HG03442 (cell line): ENCODE data around the gene CACNA1C.

Experiments used
- ATAC-seq: cut with Tn5 transposase; IDR thresholded peaks from one replicate; pipeline ENCODE4 v1.9.1; 2021; ENCODE audit warnings: mild to moderate bottlenecking, moderate library complexity; ENCODE audit not compliant: unreplicated experiment

Gene CACNA1C

DNA sequence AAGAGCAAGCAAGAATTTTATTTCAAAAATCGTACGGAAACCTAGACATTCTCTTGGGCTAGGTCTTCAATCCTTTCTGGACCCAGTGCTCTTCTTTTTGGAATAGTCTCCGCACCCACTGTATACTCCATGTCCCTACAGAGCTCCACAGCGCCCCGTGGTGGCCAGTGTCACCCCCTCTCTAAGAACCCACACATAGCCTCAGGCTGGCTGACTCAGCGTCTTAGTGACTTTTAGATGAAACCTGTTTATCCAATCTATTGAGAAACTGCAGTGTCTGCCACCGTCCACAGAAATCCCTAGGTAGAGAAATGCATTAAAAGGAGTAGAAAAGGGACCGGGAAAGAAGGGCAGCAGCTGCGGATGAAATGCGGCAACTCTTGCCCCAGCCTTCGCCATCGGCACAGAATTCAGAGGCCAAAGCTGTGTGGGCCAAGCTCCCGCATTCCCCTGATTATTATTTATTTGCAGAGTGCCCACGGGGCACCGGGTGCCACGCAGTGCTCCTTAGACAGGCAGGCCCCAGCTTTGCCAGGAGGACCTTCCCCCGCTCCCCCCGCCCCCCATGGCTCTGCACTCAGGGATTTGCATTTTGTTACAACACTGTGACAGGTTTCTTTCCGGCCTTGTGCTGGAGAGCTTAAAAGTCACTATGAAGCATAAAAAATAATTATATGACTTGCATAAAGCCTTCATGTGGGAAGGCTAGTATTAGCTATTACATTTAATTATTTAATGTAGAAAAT is 571.9 kb downstream of the CACNA1C start:
- ATAC-seq, result no peak

DNA sequence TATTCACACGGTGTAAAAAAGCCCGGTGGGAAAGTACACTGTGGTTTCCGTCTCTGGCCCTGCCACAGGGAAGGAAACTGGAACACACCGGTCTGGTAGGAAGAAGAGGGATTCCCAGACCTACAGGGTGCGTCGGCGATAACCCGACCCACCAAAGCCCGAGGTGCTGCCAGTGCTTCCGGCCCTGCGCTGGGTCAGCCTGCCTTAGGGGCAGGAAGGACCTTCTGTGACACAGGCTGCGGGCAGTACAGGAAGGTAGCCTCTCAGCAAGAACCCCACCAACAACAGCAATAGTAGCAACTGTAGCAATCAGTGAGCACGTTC is 572.5 kb downstream of the CACNA1C start:
- no peak for ATAC-seq

DNA sequence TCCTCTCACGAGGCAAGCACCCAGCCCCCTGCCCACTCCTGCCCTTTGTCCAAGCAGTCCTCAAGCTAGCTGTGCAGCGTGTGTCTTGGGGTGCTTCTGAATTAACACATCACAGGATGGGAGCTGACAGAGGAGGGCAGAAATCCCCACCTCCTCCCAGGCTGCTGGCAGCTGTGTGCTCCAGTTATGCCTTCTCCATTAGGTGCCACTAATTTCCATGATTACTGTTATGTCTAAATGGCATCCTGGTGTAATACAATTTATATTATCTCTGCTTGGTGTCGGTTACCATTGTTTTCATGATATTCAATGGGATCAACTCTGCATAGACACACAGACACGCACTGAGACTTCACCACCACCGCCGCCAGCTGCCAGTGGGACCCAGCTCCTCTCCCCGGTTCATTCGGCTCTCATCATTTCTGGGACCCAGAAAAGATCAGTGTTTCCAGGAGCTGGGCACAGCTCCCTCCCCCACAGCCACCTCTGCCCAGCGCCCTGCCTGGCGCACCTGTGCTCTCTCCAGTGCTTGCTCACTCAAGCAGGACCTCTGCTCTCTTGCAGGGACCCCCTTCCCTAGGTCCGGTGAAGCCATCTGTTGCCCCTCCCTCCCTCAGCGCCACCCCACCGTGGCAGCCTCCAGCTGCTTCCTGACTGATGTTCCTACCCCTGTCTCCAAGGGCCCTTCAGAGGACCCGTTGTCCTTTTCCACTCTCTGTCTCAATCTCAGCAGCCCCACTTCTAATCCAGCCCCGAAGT is 574.5 kb downstream of the CACNA1C start:
- ATAC-seq, result no peak

DNA sequence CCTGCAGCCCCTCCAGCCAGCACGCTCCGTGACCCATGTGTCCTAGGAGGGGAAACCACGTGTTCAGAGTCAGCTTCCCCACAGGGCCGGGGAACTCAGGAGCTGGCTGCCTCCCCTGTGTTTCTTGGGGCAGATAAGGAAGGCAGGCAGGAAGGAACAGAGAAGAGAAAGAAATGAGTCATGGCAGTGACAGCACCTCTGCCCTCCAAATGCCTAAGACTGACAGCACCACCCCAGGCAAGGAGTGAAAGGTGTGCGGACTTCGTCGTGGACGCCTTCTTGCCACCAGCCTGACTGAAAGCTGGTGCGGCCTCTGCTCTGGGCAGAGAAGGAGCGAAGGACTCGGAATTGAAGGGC is 575.0 kb downstream of the CACNA1C start:
- ATAC-seq, result no peak

DNA sequence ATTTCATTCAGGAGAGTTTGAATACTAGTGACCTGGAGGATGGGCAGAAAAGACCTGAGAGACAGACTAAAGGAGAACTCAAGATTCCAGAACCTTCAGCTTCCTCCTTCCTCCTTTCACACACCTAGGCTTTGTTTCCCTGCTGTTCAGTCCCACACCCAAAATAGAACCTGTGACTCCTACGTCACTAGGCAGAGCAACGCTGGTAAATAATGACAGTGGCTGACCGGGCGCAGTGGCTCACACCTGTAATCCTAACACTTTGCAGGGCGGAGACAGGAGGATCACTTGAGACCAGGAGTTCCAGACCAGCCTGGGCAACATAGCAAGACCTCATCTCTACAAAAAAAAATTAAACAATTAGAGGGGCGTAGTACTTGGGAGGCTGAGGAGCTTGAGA is 575.6 kb downstream of the CACNA1C start:
- no peak for ATAC-seq

DNA sequence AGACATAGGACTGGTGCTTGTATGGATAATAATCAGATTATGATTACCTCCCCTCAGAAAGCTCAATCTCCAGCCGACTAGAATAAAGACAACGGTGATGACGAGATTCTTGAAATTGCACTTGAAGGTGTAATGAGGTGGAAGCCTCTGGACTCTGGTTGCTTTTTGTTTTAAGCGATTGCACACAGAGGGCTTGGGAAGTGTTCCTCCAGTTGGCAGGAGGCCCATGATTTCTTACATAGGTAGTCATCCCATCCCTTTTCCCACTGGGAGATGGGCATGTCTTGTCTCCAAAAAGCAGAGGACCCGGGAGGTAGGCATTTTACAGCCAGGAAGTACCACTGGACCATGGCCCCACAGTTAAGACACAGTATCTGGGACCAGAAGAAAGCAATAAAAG is 576.3 kb downstream of the CACNA1C start:
- ATAC-seq, result no peak

DNA sequence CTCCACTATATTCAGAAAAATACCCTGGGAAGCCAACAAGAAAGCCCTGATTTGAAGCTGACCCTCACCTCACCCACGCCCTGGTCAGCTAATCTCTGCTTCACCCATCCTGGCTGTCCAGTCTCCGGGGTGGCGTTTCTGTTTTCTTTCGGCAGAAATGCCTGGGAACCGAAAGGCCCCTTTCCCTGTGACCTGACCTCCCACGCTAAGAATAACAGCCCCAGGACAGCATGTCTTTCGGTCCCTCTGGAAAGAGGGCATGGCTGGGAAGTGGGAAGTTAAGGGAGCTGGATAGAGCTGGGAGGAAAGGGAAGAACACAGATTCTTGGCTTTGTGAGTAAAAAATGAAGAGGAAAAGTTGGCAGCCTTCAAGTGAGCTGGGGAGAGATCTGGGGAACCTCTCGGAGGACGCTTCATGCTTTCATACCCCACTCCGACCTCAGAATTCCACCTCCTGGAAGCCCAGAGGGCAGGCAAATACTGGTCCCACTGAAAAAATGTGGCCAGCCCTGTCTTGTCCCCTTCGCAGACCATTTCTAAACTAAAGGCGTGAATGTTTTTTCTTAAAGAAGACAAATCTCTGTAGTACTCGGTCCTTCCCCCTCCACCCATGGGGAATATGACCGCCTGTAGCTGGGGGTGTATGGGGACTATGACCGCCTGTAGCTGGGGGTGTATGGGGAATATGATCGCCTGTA is 579.0 kb downstream of the CACNA1C start:
- no peak for ATAC-seq

DNA sequence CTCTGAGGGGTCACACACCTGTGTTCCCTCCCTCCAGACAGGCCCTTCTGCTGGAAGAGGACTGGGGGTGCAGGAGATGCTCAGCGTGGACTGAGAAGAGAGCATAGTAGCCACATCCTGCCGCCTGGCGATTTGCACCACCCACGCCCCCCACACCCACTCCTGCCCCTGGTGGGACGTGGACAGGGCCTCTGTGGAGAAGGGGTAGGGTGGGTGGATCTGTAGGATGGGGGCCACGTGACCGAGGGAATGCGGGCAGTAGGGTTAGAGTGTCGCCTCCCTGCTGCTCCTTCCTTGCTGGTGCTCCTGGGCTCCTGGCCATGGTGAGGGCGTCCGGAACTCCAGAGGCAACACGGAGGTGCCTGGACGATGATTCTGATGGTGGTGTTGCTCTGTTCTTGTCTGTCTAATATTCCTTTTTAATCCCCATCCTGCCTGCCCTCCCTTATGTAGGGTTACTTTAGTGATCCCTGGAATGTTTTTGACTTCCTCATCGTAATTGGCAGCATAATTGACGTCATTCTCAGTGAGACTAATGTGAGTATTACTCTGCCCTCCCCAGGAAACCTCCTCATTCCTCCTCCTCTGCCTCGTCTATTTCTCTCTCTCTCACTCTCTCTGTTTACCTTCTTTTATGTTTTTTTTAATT is 580.5 kb downstream of the CACNA1C start:
- ATAC-seq, result no peak

DNA sequence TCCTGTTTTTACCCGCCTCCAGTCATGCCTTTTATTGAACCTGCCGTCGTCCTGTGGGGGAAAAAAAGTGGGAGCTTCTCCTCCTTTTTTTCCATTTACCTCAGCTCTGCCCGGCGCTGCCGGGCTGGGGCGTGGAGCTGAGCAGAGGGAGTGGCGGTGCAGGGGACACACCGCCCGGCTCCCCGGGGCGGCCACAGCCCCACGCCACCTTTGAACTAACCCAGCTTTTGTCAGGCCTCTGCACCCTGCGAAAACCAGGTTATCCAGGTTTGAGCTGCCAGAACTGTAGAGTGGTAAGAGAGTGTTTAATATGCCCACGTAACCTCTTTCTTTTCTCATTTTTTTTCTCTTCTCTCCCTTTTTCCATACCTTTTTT is 581.0 kb downstream of the CACNA1C start:
- no peak for ATAC-seq

DNA sequence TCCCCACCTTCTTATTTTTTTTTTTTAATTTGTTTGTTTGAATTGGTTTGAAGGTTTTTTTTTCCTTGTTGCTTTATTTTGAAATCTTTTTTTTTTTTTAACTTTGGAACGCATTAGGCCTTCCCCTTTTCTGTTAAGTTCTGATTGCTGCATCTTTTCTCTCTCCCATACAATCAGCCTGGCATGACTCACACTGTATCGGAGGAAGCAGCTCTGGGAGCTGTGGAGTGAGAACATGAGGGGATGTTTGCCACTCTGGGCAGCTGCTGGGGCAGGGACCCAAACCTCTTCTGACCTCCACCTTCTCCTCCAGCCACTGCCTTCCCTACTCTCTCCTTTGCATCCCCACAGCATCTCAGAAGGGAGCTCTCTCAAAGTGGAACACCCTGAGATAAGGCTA is 581.7 kb downstream of the CACNA1C start:
- no peak for ATAC-seq

DNA sequence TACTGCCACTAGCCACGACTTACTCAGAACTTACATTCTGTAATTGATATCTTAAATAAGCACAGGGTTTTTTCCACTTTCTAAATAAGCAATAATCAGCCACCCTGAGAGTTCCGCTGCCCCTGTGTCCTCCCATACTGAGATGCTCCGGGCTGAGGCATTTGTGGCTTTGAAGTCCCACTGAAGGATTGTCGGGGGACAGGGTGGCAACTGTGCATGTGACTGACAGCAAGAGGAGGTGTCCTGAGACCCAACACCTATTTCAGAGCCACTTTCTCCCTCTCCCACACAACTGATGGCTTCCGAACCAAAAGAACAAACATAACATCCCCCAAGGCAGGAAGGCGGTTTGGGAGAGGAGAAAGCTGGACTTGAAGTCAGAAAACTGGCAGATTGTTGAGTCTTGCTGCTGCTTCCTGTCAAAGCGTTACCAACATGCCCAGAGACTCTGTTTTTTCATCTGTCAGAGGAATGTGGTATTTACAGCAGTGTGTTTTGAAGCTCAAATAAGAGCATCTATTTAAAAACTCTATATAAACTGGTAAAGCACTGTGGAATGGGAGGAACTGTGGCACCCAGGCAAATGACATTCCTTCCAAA is 584.1 kb downstream of the CACNA1C start:
- no peak for ATAC-seq

DNA sequence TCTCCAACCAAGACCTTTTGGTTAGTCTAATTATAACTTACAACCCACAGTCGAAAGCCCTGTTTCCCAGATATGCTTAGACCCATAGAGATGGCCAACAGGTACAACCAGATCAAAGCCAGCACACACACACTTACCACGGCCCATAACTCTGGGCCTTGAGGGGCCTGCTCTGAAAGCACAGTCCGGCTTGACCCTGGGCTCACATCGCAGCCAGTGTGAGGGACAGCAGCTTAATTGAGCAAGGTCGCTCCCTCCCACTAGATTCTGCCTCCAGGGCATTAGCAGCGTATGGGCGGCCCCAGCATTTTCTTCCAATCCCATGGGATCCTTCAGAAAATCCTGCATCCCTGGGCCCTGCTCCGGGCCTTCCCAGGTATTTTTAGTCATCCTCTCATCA is 584.6 kb downstream of the CACNA1C start:
- no peak for ATAC-seq

DNA sequence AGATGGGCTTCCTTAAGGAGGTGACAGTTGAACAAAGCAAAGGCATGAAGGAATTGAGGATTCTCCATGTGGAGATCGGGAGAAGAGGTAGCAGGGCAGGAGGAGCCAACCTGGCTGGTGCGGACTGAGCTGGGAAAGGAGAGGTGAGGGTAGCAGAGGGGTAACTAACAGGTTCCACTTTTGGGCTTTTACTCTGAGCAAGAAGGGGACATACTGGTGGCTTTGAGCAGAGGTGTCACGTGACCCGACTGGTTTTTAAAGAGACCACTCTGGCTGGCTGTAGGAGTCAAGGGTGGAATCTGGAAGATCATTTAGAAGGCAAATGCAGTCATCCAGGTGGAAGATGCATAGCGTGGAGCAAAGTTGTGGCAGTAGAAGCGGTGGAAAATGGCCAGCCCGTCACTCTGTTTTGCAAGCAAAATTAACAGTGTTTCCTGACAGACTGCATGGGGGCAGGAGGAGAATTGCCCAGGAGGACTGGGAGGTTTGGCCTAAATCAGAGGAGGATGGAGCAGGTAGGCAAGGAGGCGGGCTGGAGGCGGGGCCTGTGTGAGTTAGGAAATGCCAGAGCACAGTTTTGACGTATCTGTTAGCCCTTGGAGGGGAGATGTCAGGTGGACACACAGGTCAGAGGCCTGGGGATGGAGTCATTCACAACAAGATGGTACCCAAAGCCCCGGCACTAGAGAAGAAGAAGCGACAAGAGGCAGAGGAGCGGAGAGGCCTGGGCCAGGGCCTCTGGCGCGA is 585.7 kb downstream of the CACNA1C start:
- no peak for ATAC-seq

DNA sequence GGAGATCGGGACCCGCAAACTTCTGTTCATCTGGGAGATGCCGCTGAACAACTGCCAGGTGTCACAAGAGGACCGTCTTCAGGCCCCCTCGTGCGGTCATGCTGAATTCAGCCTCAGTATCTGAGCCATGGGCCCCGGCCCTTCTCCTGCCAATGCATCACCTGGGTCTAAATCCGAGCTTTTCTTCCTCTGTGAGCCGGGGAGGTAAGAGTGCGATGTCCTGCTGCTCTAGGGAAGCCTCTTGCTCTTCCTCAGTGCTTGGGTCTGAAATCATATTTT is 586.2 kb downstream of the CACNA1C start:
- ATAC-seq, result no peak

DNA sequence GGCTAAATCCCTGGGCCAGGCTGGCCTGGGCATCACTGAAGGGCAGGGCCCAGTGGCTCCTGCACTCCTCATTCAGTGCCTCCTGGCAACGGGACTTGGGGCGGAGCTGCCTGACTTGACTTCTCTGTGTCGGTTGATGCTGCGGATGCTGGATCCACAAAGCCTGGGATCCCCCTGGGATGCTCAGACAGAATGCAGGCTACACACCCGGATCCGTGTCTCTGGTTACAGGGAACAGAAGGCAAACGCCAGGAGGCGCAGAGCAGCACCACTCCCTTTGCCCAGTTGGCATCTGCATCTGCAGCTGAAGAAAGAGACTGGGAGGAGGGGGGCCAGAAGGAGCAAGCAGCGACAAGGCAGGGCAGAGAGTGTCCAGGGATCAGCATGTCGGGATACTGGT is 587.5 kb downstream of the CACNA1C start:
- ATAC-seq, result no peak

DNA sequence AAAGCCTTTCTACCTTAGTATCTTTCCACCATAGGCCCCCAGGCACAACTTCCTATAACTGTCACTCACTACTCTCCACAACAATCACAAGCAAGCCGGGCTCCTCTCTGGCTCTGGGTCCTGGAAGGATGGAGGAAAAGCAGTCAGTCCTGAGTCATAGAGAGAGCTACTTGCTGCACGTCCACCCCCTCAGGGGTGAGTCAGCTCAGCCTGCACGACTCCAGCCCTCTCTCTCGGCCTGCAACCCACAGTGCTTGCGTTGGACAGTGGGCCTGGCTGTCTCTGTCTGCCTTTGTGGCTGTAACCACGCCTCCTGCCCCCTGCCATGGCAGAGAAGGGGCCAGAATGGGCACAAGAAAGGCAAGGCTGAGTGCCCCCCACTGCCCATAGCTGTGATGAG is 587.9 kb downstream of the CACNA1C start:
- no peak for ATAC-seq

DNA sequence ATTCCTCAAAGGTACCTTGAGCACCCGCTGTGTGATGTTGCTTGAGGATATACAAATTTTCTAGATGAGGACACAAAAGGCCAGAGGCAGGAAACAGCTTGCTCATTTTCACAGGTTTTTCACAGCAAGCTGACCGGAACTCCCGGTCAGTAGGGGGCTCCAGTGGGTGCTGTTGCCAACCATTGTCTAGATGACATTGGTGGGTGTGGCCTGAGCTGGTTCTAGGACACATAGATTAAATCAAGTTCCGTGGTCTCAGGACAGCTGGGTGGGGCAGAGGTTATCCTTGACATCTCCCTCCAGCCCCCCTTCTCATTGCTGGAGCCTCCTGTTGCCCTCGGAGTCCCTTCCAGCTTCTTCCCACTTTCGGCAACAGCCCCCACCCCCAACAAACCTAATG is 588.4 kb downstream of the CACNA1C start:
- ATAC-seq, result no peak

DNA sequence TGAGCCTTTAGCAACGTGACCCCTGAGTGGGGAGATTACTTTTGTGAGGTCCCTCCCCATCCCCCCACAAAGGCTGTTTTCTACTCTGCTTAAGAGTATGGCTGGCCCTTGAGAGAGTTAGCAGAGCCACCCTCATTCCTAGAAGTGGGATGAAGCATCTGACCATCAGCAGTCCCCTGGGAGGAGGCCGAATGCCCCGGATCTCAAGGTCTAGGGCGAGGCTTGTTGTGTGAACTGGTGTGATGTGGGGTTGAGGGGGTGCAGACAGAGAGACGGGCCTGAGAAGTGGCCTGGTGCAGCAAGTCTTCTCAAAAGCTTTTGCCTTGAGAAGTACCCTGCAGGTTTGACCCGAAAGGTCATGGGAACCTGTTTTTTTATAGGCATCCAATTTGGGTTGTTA is 589.0 kb downstream of the CACNA1C start:
- ATAC-seq, result no peak

DNA sequence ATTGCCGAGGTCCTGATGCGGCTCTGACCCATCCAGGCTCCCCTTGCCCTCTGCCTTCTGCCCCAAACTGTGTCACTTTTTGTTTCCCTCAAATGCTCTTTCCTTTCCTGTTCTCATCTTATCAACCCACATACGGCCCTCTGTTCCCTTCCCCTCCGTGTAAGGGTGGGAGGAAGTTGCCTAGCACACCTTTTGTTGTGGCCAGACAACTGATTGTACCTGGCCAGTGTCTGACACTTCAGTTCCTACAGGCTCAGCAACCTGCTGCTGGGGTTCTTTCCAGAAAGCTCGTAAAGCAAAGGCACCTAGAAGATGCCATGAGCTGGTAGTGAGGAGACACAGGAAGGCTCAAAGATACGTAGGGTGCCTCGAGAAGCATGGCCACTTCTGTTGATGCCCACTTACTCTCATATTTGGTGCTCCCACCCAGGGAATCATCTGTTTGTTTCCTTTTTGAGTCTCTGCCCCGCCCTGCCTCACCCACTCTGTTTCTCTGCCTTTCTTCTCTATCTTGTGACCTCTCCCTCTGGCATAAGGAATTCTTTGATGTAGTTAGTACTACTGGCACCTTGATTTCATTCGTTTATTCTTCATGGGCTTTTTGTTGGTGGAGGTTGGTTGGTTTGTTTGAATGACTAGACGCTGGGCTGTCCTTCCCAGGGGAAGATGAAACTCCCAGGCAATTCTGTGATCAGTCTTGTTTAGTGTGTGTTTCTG is 589.5 kb downstream of the CACNA1C start:
- ATAC-seq, result no peak

DNA sequence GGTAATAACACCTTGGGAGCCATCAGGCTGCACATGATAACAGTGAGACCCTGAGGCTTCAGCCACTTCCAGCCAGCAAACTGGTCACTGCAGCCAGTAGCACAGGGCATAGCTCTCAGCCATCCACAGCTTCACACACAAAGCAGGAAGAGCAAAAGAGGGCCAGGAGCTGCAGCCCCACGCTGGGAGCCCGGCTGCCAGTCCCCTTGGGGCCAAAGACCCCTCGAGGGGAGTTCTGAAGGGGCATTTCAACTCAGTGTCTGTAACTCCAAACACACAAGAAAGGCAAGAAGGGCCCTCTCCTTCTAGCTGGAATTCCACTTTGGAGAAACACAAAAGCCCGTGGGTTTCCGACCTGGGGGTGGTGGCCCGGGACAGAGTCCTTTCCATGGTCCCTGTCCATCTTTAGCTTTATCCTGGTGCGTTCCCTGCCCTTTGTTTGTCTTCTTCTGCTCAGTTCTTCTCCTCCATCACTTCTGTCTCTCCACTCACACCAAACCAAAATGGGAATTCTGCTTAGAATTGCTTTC is 590.2 kb downstream of the CACNA1C start:
- no peak for ATAC-seq
